ENCODE data around the gene UBE2J2.

Gene UBE2J2

GRCh38 chr1:1225238-1225845 lies 48.3 kb downstream of the UBE2J2 start:
- DNase-seq, result no peak

DNA sequence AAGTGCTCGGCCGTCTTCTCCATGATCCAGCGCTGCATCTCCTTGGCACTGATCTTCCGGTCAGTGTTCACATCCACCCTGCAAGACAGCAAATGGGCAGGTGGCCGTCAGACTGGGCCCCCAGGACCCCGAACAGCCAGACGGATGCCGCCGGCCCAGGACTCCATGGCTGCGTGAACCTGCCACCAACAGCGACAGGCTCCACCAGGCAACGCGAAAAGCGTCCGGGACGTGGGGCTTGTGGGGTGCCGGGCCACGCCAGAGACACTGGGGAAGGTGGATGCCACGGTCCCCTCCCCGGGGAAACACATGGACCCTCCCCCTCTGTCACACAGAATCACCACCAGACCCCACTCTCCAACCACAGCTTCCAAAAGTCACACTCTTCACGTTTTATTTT lies 49.8 kb downstream of the UBE2J2 start:
- no peak for DNase-seq

GRCh38 chr1:1223321-1223720 lies 50.3 kb downstream of the UBE2J2 start:
- DNase-seq, result no peak

- no peak for DNase-seq
Observed at GRCh38 chr1:1222575-1223225, 51.0 kb downstream of the UBE2J2 start.

DNA sequence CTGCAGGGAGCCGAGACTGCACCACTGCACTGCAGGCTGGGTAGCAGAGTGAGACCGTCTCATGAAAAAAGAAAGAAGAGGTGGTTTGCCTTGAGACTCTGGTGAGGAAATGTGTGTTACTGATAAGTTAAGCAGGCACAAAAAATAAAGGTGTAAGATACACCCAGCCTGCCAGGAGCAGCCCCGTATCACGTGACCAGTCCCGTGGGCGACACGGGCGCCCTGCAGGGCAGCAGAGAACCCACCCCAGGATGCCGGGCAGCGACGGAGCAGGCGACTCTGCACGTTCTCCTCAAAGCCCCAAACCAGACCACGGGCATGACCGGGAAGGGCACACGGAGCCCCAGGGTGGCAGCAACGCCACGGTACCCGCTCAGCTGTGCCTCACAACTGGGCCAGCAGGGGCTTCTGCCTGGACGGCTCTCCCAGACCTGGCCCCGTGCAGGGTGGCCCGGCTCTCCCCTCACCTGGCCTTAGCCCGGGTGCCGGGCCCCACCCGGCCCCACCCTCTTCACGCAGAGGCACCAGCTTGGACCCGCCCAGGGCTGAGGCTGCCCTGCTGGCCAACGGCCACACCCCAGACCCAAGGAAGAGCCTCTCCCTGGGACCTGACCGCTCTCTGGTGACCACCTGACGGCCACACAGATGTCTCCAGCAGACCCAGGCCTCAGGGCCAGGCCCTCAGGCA lies 51.6 kb downstream of the UBE2J2 start:
- no peak for DNase-seq

DNA sequence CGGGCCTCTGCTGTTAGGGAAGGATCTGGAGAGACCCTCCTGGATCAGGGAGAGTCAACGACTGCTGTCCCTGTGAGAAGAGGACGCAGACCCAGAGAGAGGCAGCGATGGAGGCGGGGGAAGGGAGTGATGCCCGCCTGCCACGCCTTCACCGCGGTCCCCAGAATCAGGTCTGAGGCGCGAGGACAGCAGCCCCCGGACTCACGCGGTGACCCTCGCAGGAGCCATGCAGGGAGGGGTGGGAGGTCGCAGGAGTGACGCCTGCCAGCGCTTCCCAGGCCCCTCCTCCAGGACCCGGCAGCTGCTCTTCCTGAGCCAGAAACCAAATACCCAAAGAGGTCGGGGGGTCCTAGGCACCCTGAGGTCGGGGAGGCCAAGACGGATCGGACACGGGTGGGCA lies 53.5 kb downstream of the UBE2J2 start:
- DNase-seq, result no peak

DNA sequence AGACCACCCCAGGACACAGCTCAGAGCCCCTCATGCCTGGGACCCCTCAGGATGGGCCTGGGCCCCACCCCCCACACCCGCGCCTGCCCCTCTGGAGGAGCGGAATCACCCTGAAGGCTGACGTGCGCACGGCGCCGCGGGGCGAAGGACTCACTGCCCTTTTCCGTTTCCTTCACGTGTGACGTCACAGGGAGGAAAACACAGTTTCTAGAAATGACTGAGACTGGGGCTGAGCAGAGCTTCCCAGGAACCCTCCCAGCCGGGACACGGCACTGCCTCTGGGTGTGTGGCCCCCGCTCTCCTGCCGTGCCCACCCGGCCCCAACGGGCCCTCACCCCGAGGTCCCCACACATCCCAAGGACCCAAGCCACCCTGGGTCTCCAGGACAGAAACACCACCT lies 54.3 kb downstream of the UBE2J2 start:
- peak; percentile 71 for DNase-seq

- no peak for DNase-seq
Observed at GRCh38 chr1:1218524-1219200, 55.0 kb downstream of the UBE2J2 start.

- peak; percentile 73 for DNase-seq
Observed at GRCh38 chr1:1217621-1218523, 55.8 kb downstream of the UBE2J2 start.

DNA sequence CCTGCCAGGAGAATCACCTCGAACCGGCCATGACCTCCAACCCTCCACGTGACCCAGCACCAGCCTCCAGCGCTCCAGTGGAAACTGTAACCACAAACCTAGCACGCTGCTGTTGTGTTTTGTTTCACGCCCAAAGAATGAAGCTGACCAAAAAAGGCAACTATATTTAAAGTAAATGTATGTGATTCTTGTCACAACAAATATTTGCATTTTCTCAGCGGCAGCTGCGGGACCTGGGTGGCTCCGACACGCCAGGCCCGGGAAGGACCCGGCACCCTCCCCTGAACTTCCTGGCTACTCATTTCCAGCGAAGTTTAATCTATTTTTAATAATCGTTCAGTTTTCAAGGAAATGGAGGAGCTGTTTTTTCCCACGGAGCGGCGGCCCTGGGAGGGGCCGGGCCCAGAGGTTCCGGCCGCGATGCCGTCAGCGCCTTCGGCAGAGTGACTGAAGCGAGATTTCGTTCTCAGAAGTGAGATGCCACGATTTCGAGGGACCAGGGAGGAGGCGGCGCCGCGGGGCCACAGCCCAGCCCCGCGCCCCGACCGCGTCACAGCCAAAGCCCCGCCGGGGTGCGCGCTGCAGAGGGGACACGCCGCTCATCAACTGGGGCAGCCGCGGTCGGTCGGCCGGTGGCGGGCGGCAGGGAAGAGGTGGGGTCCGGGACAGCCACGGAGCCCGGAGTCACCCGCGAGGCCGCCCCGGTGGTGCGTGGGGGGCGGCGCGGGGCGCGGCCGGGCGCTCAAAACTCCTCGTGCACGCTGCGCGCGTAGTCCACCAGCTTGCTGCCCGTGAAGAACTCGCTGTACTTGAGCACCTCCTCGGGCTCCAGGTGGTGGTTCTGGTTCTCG lies 56.7 kb downstream of the UBE2J2 start:
- peak; percentile 60 for DNase-seq

GRCh38 chr1:1215881-1216605 lies 57.6 kb downstream of the UBE2J2 start:
- DNase-seq, result no peak

GRCh38 chr1:1215080-1215676 lies 58.5 kb downstream of the UBE2J2 start:
- no peak for DNase-seq

DNA sequence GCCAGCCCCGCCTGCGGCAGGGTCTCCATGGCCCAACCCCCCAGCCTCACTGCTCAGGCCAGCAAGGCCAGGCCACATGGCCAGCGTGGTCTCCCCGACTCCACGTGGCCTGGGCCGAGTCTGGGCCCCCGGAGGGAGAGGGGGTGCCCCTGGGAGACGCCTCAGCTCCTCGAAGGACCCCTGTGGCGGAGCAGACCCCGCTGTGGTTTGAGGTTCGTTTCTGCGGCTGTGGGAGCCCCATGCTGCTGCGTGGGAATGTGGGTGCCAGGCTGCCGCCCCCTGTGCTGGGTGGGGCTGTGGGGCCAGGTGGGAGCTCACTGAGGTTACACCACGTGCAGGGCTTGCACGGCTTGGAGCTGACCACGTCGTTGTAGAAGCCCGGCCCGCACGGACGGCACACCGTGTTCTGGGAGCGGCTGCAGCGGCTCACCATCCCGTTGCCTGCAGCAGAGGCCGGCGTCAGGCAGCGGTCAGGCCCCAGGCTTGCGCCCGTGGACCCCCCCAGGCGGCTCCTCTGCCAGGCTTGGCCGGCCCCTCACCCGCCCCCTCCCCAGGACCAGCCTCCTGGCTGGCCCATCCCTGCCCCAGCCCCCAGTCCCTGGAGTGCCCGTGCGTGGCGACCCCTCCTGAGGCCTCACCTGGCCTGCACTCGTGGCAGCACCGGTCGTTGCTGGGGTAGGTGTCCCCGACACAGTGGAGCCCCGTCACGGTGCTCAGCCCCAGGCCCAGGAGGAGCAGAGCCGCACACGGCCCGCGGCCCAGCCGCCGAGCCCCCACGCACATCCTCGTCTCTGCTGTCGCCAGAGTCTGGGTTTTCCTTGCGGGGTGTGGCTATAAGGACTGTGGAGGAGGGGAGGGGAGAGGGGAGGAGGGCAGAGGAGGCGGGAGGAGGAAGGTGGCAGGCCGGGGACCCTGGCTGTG lies 60.0 kb downstream of the UBE2J2 start, which contains the start of gene TNFRSF4:
TNFRSF4 (minus strand) TSS at position 809 of the 921 bp plus-strand sequence; CDS start at position 783, 26 bp downstream.
- peak; percentile 67 for DNase-seq

GRCh38 chr1:1212780-1213344 lies 60.8 kb downstream of the UBE2J2 start:
- DNase-seq, result peak; percentile 74

DNA sequence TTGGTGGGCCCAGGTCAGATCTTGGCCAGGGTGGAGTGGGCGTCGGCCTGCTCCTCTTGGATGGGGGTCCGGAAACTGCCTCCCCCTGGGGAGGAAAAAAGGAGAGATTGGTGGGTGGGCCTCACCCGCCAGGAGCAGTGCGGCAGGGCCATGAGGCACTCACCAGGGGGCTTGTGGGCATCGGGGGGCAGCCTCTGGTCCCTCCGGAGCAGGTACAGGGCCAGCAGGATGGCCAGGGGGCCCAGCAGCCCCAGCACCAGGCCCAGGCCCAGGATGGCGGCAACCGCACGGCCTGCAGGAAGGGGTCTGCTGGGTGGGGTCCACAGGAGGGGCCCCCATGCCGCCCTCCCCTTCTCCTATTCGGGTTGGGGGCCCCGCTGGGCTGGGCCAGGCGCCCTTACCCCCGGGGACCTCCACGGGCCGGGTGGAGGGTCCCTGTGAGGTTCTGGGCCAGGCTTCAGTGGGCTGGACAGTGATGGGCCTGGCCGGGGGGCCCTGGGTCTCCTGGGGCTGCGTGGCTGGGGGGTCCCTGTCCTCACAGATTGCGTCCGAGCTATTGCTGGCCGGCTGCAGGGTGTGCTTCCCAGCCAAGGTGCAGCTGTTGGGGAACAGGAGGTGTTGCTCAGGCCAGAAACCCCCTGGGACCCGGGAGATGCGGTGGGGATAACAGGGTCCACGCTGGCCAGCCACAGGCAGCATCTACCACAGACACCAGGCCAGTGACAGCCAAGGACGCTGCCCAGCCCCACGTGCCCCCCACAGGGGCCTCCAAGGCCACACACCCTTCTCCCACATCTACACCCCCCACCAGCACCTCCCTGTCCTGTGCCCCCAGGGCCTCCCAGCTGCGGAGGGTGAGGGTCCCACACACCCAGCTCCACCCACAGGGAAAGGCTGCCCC lies 61.9 kb downstream of the UBE2J2 start:
- no peak for DNase-seq

DNA sequence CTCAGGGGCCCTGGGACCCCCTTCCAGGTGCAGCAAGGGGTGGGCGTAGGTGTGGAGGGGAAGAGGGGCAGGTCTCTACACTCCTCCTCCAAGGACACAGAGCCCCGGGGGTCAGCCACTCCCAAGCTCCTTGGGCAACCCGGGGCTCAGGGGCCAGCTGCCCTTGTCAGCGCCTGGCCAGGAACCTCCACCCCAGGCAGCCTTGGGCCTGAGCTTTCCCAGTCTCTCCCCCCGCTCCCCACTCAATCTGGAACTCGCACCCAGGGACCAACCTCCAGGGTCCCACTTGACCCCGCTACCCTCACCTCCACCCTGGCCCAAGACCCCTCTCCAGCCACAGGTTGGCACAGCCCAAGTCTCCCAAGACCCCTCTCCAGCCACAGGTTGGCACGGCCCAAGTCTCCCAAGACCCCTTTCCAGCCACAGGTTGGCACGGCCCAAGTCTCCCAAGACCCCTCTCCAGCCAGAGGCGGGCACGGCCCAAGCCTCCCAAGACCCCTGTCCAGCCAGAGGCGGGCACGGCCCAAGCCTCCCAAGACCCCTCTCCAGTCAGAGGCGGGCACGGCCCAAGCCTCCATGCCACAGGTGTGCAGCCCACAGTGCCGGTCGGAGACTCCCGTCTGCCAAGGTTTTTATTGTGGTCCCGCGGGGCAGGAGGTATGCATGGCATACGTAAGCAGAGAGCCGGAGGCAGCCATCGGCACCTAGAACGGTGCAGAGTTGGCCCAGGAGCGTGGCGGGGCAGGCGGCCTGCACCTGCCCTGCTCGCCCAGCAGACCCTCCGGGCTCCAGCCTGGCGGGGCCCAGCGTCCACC lies 62.7 kb downstream of the UBE2J2 start:
- DNase-seq, result peak; percentile 24

Measured in stimulated activated CD8-positive, alpha-beta memory T cell treated with anti-CD3 and anti-CD28 coated beads, Interleukin-4, amount 100 ng/mL, for 48 hours (primary cell).